Nephron progenitor cell (in vitro differentiated cells): ENCODE data around the gene DDIT4.

Experiments used
- DNase-seq: peaks from one replicate; pipeline ENCODE4 v3.0.0; 2021
- H3K27ac Mint-ChIP-seq: 2 replicates; pipeline ENCODE4 v1.8.0; 2021; ENCODE audit warnings: mild to moderate bottlenecking, moderate library complexity, mixed read lengths
- H3K27me3 Mint-ChIP-seq: 2 replicates; pipeline ENCODE4 v1.8.0; 2021; ENCODE audit warnings: mild to moderate bottlenecking, low read depth, mixed read lengths; ENCODE audit not compliant: poor library complexity
- H3K36me3 Mint-ChIP-seq: 2 replicates; pipeline ENCODE4 v1.8.0; 2021; ENCODE audit warnings: low read depth, mixed read lengths
- H3K4me1 Mint-ChIP-seq: 2 replicates; pipeline ENCODE4 v1.8.0; 2021; ENCODE audit warnings: mixed read lengths
- H3K4me3 Mint-ChIP-seq: 2 replicates; pipeline ENCODE4 v1.8.0; 2021; ENCODE audit warnings: mild to moderate bottlenecking, moderate library complexity, mixed read lengths
- H3K9me3 Mint-ChIP-seq: 2 replicates; pipeline ENCODE4 v1.8.0; 2021; ENCODE audit warnings: mild to moderate bottlenecking, moderate library complexity, mixed read lengths
- TF ChIP-seq, protein P1 (sequence below): fragments of 200-600 bp; sonication (generic); IDR thresholded peaks from 2 replicates; pipeline ENCODE4 v1.5.0; 2021; ENCODE audit warnings: antibody characterized with exemption

The DDIT4 gene

GRCh38 chr10:72316748-72317435, 43.2 kb downstream of the DDIT4 start:
- no peak overlapping the region for H3K27ac Mint-ChIP-seq
- DNase-seq: no peak
- H3K27me3 Mint-ChIP-seq: peaks cover 8% of the 10 kb centered on the region
- H3K4me1 Mint-ChIP-seq: peaks cover 64% of the 10 kb centered on the region
- TF ChIP-seq, protein P1, sequence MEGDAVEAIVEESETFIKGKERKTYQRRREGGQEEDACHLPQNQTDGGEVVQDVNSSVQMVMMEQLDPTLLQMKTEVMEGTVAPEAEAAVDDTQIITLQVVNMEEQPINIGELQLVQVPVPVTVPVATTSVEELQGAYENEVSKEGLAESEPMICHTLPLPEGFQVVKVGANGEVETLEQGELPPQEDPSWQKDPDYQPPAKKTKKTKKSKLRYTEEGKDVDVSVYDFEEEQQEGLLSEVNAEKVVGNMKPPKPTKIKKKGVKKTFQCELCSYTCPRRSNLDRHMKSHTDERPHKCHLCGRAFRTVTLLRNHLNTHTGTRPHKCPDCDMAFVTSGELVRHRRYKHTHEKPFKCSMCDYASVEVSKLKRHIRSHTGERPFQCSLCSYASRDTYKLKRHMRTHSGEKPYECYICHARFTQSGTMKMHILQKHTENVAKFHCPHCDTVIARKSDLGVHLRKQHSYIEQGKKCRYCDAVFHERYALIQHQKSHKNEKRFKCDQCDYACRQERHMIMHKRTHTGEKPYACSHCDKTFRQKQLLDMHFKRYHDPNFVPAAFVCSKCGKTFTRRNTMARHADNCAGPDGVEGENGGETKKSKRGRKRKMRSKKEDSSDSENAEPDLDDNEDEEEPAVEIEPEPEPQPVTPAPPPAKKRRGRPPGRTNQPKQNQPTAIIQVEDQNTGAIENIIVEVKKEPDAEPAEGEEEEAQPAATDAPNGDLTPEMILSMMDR: no peak
- H3K4me3 Mint-ChIP-seq: no peak overlapping the region
- no peaks in the 10 kb centered on the region for H3K36me3 Mint-ChIP-seq
- no peaks in the 10 kb centered on the region for H3K9me3 Mint-ChIP-seq

DNA sequence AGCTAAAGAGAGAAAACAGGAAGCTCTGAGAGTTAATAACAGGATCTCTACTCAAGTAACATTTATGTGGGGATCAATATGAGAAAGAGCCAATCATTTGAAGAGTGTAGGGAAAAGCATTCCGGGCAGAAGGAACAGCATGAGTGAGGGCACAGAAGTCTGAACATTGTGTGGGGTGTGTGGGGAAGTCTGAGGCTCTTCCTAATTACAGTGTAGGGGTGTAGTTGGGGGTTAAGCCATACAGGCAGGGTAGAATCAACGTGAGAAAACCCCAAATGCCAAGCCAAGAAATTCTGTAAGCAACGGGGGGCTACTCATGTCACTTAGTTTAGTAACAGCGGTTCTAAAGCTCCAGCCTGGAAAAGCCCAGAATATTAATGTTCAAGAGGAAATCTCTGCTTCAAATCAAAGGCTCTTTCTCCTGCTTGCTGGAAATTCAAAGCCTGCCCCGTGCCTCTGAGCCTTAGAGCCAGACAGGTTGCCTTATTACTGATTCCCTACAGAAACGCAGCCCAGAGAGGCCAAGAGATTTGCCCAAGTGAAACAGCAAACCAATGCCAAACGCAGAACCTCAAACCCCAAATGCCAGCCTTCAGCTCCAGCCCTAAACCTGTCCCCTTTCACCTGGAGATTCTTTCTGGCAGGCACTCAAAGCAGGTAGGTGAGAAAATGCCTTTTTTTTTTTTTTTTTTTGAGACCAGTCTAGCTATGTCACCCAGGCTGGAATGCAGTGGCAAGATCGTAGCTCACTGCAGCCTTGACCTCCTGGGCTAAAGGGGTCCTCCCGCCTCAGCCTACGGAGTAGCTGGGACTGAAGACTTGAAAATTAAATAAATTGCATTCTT, 44.9 kb downstream of the DDIT4 start:
- Mint-ChIP-seq H3K27me3 (peaks cover 8% of the 10 kb centered on the region), H3K4me3 (no peak overlapping the region), H3K27ac (peak overlapping the region; percentile 55), H3K9me3 (no peaks in the 10 kb centered on the region), H3K36me3 (no peaks in the 10 kb centered on the region), H3K4me1 (peaks cover 72% of the 10 kb centered on the region)
- TF ChIP-seq, protein P1: no peak
- DNase-seq: no peak

DNA sequence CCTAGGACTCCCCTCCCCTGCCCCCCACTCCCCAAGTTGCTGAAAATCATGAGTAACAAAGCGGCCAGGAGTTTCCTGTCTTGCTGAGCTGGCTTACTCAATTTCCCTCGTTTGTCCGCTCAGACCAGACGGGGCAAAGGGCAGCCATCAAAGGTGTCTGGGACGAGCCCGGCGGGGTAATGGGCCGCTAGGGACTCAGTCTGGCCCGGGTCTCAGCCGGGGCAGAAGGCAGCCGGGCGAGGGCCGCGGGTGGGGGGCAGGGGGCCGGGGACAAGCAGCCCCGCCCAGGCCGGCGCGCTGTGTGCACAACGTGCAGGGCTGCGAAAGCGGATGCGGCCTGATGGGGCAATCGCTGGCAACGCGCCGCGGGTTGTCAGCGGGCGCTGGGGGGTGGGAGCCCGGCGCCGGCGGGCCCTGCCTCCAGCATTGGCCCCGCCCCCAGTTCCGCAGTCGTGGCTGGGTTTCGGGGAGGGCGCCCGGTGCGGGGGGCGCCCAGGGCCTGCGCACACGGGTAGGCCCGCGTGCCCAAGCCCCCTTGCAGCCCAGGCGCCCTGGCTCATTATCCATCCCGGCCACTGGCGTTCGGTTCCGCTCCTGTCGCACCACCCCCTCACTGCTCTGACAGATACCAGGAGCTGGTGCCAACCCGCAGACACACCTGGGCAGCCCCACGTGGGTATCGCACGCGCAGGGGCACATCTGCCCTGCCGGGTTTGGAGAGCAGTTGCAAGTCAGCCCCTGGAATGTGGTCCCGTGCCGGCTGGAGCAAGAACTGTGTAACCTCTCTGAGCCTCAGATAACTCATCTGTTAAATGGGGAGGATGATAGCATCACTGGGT, 45.9 kb downstream of the DDIT4 start:
- H3K36me3 Mint-ChIP-seq: no peaks in the 10 kb centered on the region
- H3K9me3 Mint-ChIP-seq: no peaks in the 10 kb centered on the region
- DNase-seq: peak; percentile 80
- peak overlapping the region; percentile 96 for H3K27ac Mint-ChIP-seq
- TF ChIP-seq, protein P1: no peak
- H3K4me1 Mint-ChIP-seq: peaks cover 82% of the 10 kb centered on the region
- H3K27me3 Mint-ChIP-seq: peaks cover 8% of the 10 kb centered on the region
- peak overlapping the region; percentile 44 for H3K4me3 Mint-ChIP-seq

- peaks cover 81% of the 10 kb centered on the region for H3K4me1 Mint-ChIP-seq
- H3K4me3 Mint-ChIP-seq: peak overlapping the region; percentile 64
- no peak for DNase-seq
- TF ChIP-seq, protein P1: no peak
- H3K36me3 Mint-ChIP-seq: no peaks in the 10 kb centered on the region
- H3K9me3 Mint-ChIP-seq: no peaks in the 10 kb centered on the region
- H3K27ac Mint-ChIP-seq: peak overlapping the region; percentile 96
- H3K27me3 Mint-ChIP-seq: peaks cover 3% of the 10 kb centered on the region
Observed at GRCh38 chr10:72320676-72321247, 47.0 kb downstream of the DDIT4 start.

DNA sequence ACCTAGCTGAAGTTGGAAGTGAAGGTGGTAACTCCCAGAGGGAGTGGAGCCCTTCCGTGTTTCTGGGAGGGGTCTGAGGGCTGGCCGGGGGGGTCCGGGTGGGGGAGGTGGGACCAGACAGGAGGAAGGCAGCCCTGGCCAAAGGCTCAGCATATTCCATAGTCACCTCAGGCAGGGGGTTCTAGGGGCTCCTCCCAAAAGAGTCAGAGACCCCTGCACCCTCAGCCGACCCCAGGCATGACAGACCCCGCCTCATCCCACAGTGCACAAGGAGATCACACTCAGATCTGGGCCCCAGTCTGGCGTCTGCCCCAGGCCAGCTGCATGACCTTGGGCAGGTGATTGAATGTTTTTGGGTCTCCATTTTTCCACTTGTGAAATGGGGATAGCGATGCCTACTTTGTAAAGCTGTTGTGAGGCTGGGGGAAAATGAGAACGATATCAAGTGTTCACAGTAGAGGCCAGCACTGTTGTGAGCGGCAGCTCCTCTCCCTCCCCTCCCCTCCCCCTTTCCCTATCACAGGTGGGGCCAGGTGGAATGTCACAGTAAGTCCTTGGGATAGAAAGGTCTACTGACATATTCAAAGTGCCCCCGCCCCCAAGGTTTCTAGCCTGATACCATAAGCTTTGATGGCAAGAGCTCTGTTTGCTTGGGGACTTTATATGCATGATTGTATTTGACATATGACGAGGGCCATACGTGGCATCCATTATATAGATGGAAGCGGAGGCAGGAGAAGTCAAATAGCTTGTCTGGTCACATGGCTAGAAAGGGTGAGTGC, 47.7 kb downstream of the DDIT4 start:
- TF ChIP-seq, protein P1: no peak
- H3K27ac Mint-ChIP-seq: peak overlapping the region; percentile 96
- H3K9me3 Mint-ChIP-seq: no peaks in the 10 kb centered on the region
- no peak overlapping the region for H3K4me3 Mint-ChIP-seq
- peaks cover 3% of the 10 kb centered on the region for H3K27me3 Mint-ChIP-seq
- peaks cover 77% of the 10 kb centered on the region for H3K4me1 Mint-ChIP-seq
- no peaks in the 10 kb centered on the region for H3K36me3 Mint-ChIP-seq
- DNase-seq: no peak
